NCI-H2196 (cell line): Measurements from ENCODE around the gene MUC6.

Source experiments
- DNase-seq: peaks from one replicate; lab custom pipeline; 2025; ENCODE audit not compliant: unreplicated experiment; lab: John Stamatoyannopoulos, UW

MUC6 gene

GRCh38 chr11:1052133-1053011, 15.9 kb upstream of the MUC6 start:
- no peak for DNase-seq

GRCh38 chr11:1051356-1052132, 15.0 kb upstream of the MUC6 start:
- no peak for DNase-seq

- DNase-seq = peak; percentile 69
These were observed 14.2 kb upstream of the MUC6 start for GRCh38 chr11:1050581-1051355.

DNA sequence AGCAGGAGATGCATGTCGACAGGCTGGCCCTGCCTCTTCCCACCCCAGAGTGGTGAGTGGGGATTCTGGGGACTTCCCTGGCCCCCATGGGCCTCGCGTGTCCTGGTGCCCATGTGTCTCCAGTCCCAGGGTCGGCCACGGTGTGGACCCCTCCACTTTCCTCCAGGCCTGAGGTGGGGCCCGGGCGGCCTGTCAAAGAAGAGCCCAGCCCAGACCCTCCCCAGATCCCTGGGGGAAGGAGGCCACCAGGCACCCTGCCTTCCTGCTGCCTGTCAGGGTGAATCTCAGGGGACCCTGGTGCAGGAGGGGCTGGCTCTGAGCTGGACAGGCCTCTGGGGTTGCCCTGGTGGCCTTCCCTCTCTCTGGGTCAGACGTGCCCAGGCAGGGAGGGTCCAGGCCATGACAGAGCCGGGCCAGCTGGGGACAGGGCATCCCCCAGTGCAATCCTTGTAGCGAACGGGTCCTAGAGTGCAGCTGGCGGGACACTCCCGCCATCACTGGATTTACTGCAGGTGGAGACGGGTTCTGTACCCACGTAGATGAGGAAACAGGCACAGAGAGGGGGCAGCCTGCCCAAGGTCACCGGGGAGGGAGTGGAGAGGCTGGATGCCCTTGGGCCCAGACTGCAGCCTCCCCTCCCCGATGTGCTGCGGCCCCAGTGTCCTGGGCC, 13.5 kb upstream of the MUC6 start:
- DNase-seq = no peak

- peak; percentile 6 for DNase-seq
These were observed 12.9 kb upstream of the MUC6 start for GRCh38 chr11:1049431-1049891.

- DNase-seq = no peak
These were observed 12.5 kb upstream of the MUC6 start for GRCh38 chr11:1049071-1049405.

GRCh38 chr11:1048375-1049070, 12.0 kb upstream of the MUC6 start:
- no peak for DNase-seq

DNA sequence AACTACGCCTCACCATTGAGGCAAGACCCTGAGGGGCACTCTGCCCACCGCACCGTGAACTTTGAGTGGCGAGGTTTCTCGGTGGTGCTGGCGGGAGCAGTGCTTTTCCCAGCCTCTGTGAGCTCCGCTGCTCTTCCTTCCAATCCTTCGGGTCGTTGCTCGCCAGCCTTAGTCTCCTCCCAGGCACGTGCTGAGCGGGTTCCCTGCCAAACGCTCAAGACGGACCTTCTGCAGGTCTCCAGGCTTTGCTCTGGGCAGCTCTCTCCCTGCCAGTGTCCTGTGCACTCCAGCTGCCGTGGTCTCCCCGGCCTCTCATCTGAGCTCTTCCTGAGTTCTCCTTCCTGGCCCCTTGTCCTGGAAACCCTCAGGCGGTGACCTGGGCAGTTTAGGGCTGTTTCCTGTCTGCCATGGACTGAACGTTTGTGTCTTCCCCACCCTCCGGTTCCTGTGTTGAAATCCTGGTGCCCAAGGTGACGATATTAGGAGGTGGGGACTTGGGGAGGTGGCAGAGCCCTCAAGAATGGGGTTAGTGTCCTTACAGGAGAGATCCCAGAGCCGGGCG, 11.2 kb upstream of the MUC6 start:
- no peak for DNase-seq

- no peak for DNase-seq
These were observed 7.6 kb upstream of the MUC6 start for GRCh38 chr11:1044160-1044559.

DNA sequence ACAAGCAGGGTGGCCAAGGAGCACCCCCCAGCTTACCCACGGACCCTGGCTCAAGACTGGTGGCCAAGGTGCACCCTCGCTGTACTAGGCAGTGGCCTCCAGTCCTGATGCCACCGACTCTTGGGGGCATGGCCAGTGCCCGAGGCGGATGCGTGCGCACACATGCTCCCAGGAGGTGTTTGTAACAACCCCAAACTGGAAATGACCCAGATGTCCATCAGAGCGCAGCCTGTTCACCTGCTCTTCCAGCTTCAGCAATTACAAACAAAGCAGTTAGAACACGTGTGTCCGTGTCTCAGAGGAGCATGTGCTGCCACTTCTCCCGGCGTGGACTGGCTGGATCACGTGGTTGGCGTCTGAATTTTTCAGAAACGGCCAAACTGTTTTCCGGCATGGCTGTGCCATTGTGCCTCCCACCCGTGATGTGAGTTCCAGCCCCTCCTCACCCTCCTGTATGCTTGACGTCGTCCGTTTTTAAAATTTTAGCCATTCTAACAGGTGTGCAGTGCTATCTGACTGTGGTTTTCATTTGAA, 7.1 kb upstream of the MUC6 start:
- no peak for DNase-seq

GRCh38 chr11:1042626-1043562, 6.4 kb upstream of the MUC6 start:
- DNase-seq = no peak

DNA sequence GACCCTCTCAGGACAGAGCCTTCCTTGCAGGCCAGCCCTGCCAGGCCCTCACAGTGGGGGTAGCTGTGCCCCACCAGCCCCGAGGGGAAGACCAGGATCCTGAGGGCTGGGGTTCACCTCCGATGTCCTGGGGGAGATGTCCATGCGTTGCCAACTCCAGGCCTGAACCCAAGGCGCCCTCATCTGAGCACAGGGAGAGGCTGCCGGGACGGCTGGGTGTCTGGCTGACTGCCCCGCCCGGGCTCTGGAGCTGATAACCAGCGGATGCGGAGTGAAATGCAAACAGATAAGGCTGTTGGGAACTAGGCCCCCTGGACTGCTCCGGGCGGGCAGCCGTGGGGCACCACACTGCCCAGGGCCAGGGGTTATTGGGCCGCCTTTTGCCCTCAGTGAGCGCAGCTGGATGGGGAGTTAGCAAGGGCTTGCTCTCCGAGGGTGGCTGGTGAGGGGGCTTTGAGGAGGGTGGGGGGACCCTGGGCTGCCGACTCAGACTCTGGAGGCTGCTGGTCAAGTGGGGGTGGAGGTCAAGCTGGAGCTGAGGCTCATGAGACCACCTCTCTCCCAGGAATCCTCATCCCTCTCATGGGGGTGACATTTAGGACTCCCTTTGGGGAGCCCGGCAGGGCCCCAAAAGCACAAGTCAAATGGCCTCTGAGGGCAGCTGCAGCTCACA, 5.6 kb upstream of the MUC6 start:
- no peak for DNase-seq

GRCh38 chr11:1041471-1041870, 5.0 kb upstream of the MUC6 start:
- no peak for DNase-seq

DNA sequence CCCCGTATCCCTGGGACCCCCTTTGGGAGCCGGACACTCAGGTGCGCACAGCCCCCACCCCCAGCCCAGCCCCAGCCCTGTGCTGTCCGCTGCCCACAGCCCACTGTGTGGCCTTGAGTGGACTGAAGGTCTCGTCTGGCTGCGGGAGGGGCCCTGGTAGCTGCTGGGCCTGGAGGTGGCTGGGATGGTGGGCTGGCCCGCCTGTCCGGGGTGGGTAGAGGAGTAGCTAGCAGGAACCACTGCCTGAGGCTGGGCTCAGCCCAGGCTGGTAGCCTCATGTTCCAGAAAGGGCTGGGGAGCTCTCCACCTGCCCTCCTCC, 4.6 kb upstream of the MUC6 start:
- DNase-seq = no peak

- DNase-seq = no peak
These were observed 4.1 kb upstream of the MUC6 start for GRCh38 chr11:1040428-1041148.

DNA sequence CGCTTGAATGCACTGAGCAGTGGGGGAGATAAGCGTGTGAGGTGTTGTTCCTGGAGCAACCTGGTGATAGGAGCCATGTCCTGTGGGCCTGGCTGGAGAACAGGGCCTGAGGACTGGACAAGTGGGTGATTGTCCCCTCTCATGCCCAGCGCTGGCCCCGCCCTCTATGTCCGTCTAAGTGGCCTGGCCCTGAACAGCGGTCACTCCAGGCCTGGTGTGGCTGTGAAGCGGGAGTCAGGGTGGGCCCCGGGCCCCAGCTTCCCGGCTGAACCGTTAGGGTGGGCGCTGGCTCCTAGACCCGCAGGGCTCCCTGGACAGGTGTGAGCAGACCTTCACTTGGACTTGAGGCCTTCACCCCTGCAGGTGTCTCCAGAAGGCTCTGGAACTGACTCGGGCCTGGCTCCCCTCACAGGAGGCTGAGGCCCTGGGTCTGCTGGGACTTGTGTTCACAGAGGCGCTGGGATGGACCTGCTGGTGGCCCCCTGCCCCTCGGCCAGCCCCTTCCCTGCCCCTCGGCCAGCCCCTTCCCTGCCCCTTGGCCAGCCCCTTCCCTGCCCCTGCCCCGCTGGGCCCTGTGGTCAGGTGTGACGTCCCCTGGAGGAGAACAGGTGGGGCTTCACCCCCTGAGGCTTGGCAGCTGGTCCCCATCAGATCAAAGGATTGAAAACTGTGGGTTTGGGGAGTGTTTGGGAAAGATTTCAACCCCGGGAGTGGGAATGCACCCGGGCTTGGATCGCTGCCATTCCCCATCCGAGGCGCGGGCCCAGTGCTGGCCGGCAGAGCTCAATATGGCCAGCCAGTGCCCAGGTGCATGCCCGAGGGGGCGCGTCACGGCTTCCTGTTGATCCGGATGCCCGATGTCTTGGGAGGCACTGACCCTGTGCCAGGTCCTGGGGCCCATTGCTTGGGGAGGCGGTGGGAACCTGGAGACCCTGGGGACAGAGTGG, 3.2 kb upstream of the MUC6 start:
- DNase-seq = no peak

- no peak for DNase-seq
These were observed 2.4 kb upstream of the MUC6 start for GRCh38 chr11:1038921-1039320.
